Nephron (organoid): ENCODE measurements around the gene MYO7B.

Experiments used
- H3K27ac Mint-ChIP-seq, 3 experiments: 2 replicates each; pipeline ENCODE4 v1.8.0; 2020; ENCODE audit warnings: mixed read lengths in 3 of 3, mild to moderate bottlenecking in 2 of 3, moderate library complexity in 1 of 3
- H3K27me3 Mint-ChIP-seq: 2 replicates; pipeline ENCODE4 v1.8.0; 2021; ENCODE audit warnings: low read depth, mild to moderate bottlenecking, moderate library complexity, mixed read lengths
- H3K36me3 Mint-ChIP-seq: 2 replicates; pipeline ENCODE4 v1.8.0; 2020; ENCODE audit warnings: low read depth, mixed read lengths
- H3K4me1 Mint-ChIP-seq: 2 replicates; pipeline ENCODE4 v1.8.0; 2020; ENCODE audit warnings: mixed read lengths
- H3K4me3 Mint-ChIP-seq, 3 experiments: 2 replicates each; pipeline ENCODE4 v1.8.0; 2020; ENCODE audit warnings: mild to moderate bottlenecking in 3 of 3, mixed read lengths in 3 of 3, moderate library complexity in 2 of 3
- H3K9me3 Mint-ChIP-seq: 2 replicates; pipeline ENCODE4 v1.8.0; 2020; ENCODE audit warnings: mixed read lengths
- TF ChIP-seq, protein P1 (sequence below), 3 experiments: fragments of 200-600 bp; sonication (generic); IDR thresholded peaks; one replicate each; pipeline ENCODE4 v1.5.0; 2021; ENCODE audit warnings: antibody characterized with exemption in 3 of 3; ENCODE audit not compliant: unreplicated experiment in 3 of 3

Gene MYO7B

DNA sequence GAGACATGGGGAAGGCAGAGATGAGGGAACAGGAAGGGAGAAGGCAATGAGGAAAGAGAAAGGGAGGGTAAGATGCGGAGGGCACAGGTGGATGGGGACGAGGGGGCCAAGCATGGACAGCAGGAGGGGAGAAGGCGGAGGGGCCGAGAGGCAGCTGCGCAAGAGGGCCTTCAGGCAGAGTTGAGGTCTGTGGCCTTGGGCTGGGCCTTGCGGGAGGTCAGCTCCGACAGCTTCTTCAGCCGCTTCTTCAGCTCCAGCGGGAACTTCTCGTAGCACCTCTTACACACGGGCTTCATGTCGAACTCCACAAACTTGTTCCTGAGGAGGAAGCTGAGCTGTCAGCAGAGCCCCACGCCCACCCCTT lies 103.6 kb downstream of the MYO7B start:
- peaks cover 4% of the 10 kb centered on the region for H3K4me1 Mint-ChIP-seq
- no peak overlapping the region for H3K4me3 Mint-ChIP-seq
- peak overlapping the region in 1 of 3 experiments; percentile 79 for H3K27ac Mint-ChIP-seq
- H3K27me3 Mint-ChIP-seq = no peaks in the 10 kb centered on the region
- TF ChIP-seq, protein P1, sequence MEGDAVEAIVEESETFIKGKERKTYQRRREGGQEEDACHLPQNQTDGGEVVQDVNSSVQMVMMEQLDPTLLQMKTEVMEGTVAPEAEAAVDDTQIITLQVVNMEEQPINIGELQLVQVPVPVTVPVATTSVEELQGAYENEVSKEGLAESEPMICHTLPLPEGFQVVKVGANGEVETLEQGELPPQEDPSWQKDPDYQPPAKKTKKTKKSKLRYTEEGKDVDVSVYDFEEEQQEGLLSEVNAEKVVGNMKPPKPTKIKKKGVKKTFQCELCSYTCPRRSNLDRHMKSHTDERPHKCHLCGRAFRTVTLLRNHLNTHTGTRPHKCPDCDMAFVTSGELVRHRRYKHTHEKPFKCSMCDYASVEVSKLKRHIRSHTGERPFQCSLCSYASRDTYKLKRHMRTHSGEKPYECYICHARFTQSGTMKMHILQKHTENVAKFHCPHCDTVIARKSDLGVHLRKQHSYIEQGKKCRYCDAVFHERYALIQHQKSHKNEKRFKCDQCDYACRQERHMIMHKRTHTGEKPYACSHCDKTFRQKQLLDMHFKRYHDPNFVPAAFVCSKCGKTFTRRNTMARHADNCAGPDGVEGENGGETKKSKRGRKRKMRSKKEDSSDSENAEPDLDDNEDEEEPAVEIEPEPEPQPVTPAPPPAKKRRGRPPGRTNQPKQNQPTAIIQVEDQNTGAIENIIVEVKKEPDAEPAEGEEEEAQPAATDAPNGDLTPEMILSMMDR (IDR thresholded peaks at IDR 0.05; ENCODE audit: unreplicated experiment in 3 of 3) = no peak
- no peaks in the 10 kb centered on the region for H3K36me3 Mint-ChIP-seq
- H3K9me3 Mint-ChIP-seq = no peaks in the 10 kb centered on the region

DNA sequence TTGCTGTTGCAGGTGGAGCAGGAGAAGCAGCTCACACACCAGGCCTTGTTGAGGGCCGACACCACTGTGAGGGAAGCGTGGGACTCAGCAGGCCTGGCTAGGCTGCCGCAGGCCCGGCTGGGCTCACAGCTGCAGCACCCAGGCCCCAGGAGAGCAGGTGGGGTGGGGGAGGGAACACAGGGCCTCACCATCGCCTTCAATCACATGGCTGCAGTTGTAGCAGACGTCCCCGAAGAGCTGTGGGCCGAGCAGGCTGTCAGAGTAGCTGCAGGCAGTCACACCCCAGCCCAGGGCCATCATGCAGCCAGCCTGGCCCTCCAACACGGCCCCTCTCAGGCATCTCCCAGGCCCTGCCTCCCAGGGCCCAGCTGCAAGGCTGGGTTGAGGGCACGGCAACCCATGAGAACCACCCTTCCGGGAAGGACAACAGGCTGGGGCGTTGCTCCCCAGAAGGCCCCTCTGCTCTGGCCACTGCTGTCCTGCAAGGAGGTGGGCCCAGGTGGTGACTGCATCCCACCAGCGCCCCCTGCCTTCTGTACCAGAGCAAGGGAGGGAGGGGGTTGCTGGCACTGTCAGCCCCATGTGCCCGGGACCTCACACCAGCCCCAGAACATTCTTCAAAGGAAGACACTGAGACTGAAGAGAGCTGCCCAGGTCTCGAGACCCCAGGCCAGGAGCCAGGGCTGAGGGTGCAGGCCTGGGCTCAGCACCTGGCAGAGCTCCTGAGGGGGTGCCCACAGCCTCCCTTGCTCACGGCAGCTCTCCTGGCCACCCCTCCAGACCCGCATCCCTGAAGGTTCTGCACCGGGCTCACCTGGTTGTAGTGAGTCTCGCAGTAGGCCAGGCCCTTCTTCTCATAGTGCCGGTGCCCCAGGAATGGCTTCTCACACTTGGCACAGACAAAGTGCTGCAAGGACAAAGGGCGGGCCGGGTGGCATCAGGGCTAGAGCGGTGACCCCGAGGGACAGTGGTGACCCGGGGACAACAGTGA lies 104.9 kb downstream of the MYO7B start:
- no peak overlapping the region for H3K4me3 Mint-ChIP-seq
- no peak overlapping the region for H3K27ac Mint-ChIP-seq
- H3K36me3 Mint-ChIP-seq = no peaks in the 10 kb centered on the region
- no peaks in the 10 kb centered on the region for H3K27me3 Mint-ChIP-seq
- peaks cover 14% of the 10 kb centered on the region for H3K4me1 Mint-ChIP-seq
- no peaks in the 10 kb centered on the region for H3K9me3 Mint-ChIP-seq
- TF ChIP-seq, protein P1 (IDR thresholded peaks at IDR 0.05; ENCODE audit: unreplicated experiment in 3 of 3) = no peak

DNA sequence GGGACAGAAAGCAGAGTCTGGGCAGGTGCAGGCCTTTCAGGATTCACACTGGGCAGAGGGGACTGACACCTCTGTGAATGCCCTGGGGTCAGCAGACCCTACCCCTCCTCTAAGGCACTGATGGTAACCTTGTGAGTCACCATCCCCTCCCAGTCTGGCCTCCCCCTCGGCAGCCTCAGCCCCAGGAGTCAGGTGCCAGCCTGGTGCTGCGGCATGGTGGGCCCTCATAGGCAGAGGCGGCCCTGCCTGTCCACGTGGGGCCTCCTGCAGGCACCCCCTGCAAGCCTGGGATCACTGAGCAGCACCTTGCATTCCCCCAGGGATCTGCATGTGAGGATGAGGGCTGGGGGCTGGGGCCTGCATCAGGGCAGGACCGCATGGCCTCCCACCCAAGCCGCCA lies 105.7 kb downstream of the MYO7B start:
- Mint-ChIP-seq H3K4me3 (no peak overlapping the region), H3K27ac (no peak overlapping the region), H3K9me3 (no peaks in the 10 kb centered on the region), H3K36me3 (no peaks in the 10 kb centered on the region), H3K27me3 (no peaks in the 10 kb centered on the region), H3K4me1 (peaks cover 14% of the 10 kb centered on the region)
- TF ChIP-seq, protein P1 (IDR thresholded peaks at IDR 0.05; ENCODE audit: unreplicated experiment in 3 of 3) = no peak

DNA sequence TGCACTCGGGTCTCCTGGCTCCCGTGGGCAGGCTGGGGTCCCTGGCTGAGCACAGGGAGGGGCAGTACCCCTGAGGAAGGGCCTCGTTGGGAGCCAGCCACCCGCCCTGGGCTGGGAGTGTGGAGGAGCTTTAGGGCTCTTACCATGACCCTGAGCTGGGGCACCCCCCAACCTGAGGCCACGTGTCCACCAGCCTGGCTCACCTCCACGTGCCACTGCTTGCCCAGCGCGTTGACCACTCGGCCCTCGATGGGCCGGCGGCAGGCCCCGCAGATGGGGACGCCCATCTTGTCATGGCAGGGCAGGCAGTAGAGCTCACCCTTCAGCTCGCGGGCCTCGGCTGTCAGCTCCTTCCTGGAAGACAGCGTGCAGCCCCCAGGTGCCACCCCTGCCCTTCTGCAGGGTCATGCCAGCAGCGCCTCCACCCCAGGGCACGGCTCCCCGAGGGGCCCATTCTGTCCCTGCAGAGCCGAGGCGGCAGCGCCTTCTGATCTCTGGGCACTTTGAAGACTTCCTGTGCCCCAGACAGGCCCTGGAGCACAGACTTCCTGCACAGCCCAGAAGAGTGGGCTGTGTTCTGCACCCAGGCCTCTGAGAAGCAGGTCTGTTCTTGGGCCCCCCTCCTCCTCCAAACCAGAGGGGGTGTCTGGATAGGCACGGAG lies 106.5 kb downstream of the MYO7B start:
- no peaks in the 10 kb centered on the region for H3K9me3 Mint-ChIP-seq
- no peak overlapping the region for H3K27ac Mint-ChIP-seq
- no peak overlapping the region for H3K4me3 Mint-ChIP-seq
- H3K36me3 Mint-ChIP-seq = no peaks in the 10 kb centered on the region
- no peaks in the 10 kb centered on the region for H3K27me3 Mint-ChIP-seq
- peaks cover 18% of the 10 kb centered on the region for H3K4me1 Mint-ChIP-seq
- TF ChIP-seq, protein P1 (IDR thresholded peaks at IDR 0.05; ENCODE audit: unreplicated experiment in 3 of 3) = no peak

DNA sequence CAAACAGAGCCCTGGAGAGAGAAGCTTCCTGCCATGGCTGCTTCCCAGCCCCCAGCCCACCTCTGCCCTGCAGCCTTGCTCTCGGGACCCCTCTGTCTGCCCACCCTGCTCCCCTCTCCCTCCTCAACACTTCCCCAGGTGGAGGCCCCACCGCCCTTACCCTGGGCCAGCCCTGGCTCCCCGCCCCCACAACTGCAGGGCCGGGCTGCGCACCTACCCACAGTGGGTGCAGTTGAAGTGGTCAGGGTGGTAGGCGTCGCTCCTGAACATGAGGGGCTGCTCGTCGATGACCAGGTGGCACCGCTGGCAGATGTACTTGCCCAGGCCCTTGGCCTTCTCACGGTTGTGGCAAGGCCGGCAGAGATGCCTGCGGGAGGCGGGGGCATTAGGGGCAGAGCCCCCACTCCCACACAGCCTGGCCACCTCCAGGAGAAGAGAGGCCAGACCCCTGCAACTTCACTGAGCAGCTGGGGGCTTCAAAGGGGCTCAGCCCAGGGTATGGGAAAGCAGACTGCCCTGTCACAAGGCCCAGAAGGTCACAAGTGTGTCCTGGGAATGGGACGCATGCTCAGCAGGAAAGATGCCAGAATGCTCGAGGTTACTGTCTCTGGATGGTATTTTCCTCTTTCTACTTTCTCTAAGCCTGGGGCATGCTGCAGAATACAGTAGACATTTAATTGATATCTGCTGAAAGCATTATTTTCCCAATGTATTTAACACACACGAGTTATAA lies 107.4 kb downstream of the MYO7B start:
- Mint-ChIP-seq H3K4me3 (no peak overlapping the region), H3K27me3 (no peaks in the 10 kb centered on the region), H3K27ac (peak overlapping the region in 1 of 3 experiments; percentile 29), H3K36me3 (no peaks in the 10 kb centered on the region), H3K4me1 (peaks cover 18% of the 10 kb centered on the region), H3K9me3 (no peaks in the 10 kb centered on the region)
- TF ChIP-seq, protein P1 (IDR thresholded peaks at IDR 0.05; ENCODE audit: unreplicated experiment in 3 of 3) = no peak
